IPS DF 6.9 (cell line): ENCODE data around the gene CANT1.
A peak's percentile ranks its signal among the peaks of the same experiment; 100 is the strongest.
"Not testable (repeated sequence)": the region's sequence is repeated elsewhere in the genome, so short reads cannot be mapped to it uniquely, and the experiment has no call there.

Experiments
- DNase-seq: peaks from one replicate; pipeline ENCODE4 v3.0.0-alpha.2; 2013; ENCODE audit warnings: low read depth, low spot score
- H3K27ac ChIP-seq: one replicate; pipeline ENCODE4 v1.5.1; 2013; ENCODE audit warnings: low read length, control low read depth
- H3K27me3 ChIP-seq: 2 replicates; pipeline ENCODE4 v1.6.1; 2013; ENCODE audit warnings: mild to moderate bottlenecking, low read length; ENCODE audit not compliant: control insufficient read depth, insufficient read depth
- H3K36me3 ChIP-seq: 2 replicates; pipeline ENCODE4 v1.6.1; 2013; ENCODE audit warnings: low read length; ENCODE audit not compliant: control insufficient read depth, insufficient read depth
- H3K4me1 ChIP-seq: 2 replicates; pipeline ENCODE4 v1.6.1; 2013; ENCODE audit warnings: low read length; ENCODE audit not compliant: control insufficient read depth, insufficient read depth
- H3K4me3 ChIP-seq: 2 replicates; pipeline ENCODE4 v1.5.1; 2013; ENCODE audit warnings: mild to moderate bottlenecking, low read length
- H3K9me3 ChIP-seq: 2 replicates; pipeline ENCODE4 v1.6.1; 2013; ENCODE audit warnings: low read length, inconsistent platforms; ENCODE audit not compliant: control insufficient read depth, insufficient read depth
- WGBS: extraction: QIAGEN DNeasy Blood & Tissue Kit; methylation state at CpG from one replicate; pipeline ENCODE4 v1.1.7; 2013; ENCODE audit warnings: mixed read lengths, missing lambda C conversion rate; ENCODE audit not compliant: insufficient read length, insufficient coverage; 5-methylcytosine and 5-hydroxymethylcytosine counted together

CANT1 gene

DNA sequence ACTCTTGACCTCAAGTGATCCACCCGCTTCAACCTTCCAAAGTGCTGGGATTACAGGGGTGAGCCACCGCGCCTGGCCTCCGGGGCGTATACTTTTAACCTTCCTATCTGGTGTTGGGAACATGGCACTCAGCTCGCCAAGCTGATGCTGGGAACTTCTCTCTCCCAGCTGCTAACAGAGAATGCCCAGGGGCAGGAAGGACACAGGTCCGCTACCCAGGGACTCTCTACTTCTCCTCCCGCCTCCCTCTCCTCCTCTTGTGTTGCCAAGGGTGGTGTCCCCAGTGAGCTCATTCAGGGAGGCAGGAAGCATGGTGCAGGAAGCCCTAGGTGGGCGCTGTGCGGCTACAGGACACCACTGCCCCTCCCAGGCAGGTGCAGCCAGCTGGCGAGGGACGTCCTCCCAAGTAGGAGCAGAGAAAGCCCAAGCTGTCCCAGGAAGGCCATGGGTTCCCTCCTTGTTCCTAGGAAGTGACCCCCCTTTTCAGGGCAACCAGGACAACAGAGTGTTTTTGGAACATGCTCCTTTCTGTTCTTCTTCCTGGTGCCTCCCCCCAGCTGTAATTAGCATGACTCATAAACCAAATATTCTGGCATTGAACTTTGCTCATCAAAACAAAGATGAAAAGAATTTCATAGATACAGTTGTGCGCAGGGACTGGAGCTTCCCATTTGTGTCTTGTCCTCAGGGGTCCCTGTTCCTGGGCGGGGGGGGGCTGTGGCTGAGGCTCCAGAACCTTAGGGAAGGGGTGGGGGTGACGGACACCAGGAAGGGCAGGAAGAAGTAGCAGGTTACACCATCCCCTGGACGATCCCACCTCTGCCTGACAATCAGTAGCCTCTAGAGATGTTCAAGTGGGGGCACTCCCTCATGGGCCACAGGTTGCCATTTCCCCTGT, 17.1 kb upstream of the CANT1 start:
- peaks cover 36% of the 10 kb centered on the region for H3K27me3 ChIP-seq
- no peaks in the 10 kb centered on the region for H3K36me3 ChIP-seq
- no peaks in the 10 kb centered on the region for H3K4me1 ChIP-seq
- H3K9me3 ChIP-seq: no peaks in the 10 kb centered on the region
- no peak for DNase-seq
- H3K4me3 ChIP-seq: no peak overlapping the region
- H3K27ac ChIP-seq: no peak overlapping the region
- no CpG with 5 or more reads among the region's 16 CpGs for WGBS

- DNase-seq: no peak
- H3K27ac ChIP-seq: no peak overlapping the region
- no peaks in the 10 kb centered on the region for H3K4me1 ChIP-seq
- H3K9me3 ChIP-seq: no peaks in the 10 kb centered on the region
- no CpG with 5 or more reads among the region's 31 CpGs for WGBS
- peaks cover 38% of the 10 kb centered on the region for H3K27me3 ChIP-seq
- no peak overlapping the region; the same call in 1 of the 2 replicates for H3K4me3 ChIP-seq
- H3K36me3 ChIP-seq: no peaks in the 10 kb centered on the region
Observed at GRCh38 chr17:79024901-79025737, 15.6 kb upstream of the CANT1 start.

- WGBS: no CpG with 5 or more reads among the region's 77 CpGs
- H3K4me3 ChIP-seq: peak within 1 kb of the TSS; percentile 61; the same call in 1 of the 2 replicates
- peaks cover 38% of the 10 kb centered on the region for H3K27me3 ChIP-seq
- no peaks in the 10 kb centered on the region for H3K4me1 ChIP-seq
- H3K9me3 ChIP-seq: no peaks in the 10 kb centered on the region
- H3K36me3 ChIP-seq: no peaks in the 10 kb centered on the region
- no peak within 1 kb of the TSS for H3K27ac ChIP-seq
- DNase-seq: no peak
Observed at GRCh38 chr17:79023886-79024771, 14.6 kb upstream of the CANT1 start, which contains the start of gene C1QTNF1. Gene C1QTNF1 (plus strand): TSS chr17:79024169. CDS start chr17:79043969, 19,800 bp downstream.

GRCh38 chr17:79023180-79023705, 13.7 kb upstream of the CANT1 start:
- H3K36me3 ChIP-seq: no peaks in the 10 kb centered on the region
- no peaks in the 10 kb centered on the region for H3K9me3 ChIP-seq
- H3K27ac ChIP-seq: no peak overlapping the region
- no peak overlapping the region for H3K4me3 ChIP-seq
- no CpG with 5 or more reads among the region's 12 CpGs for WGBS
- DNase-seq: no peak
- H3K4me1 ChIP-seq: no peaks in the 10 kb centered on the region
- H3K27me3 ChIP-seq: peaks cover 38% of the 10 kb centered on the region

- H3K4me1 ChIP-seq: no peaks in the 10 kb centered on the region
- peaks cover 38% of the 10 kb centered on the region for H3K27me3 ChIP-seq
- DNase-seq: no peak
- no peak overlapping the region for H3K27ac ChIP-seq
- no peak overlapping the region for H3K4me3 ChIP-seq
- no peaks in the 10 kb centered on the region for H3K9me3 ChIP-seq
- no peaks in the 10 kb centered on the region for H3K36me3 ChIP-seq
- WGBS: no CpG with 5 or more reads among the region's 9 CpGs
Observed at GRCh38 chr17:79022507-79022991, 13.0 kb upstream of the CANT1 start.

- not testable (repeated sequence) for H3K4me1 ChIP-seq, H3K4me3 ChIP-seq, H3K27ac ChIP-seq, H3K36me3 ChIP-seq, DNase-seq, H3K9me3 ChIP-seq
- peaks cover 37% of the 10 kb centered on the region for H3K27me3 ChIP-seq
- WGBS: no CpG with 5 or more reads among the region's 2 CpGs
Observed at GRCh38 chr17:79021929-79022328, 12.4 kb upstream of the CANT1 start.

GRCh38 chr17:79020631-79021301, 11.2 kb upstream of the CANT1 start:
- Histone ChIP-seq H3K9me3 (no peaks in the 10 kb centered on the region), H3K4me3 (no peak overlapping the region), H3K36me3 (no peaks in the 10 kb centered on the region), H3K4me1 (no peaks in the 10 kb centered on the region), H3K27me3 (peaks cover 32% of the 10 kb centered on the region), H3K27ac (no peak overlapping the region)
- WGBS: no CpG with 5 or more reads among the region's 2 CpGs
- no peak for DNase-seq

GRCh38 chr17:79019632-79020584, 10.3 kb upstream of the CANT1 start:
- Histone ChIP-seq H3K4me1 (no peaks in the 10 kb centered on the region), H3K4me3 (no peak overlapping the region), H3K27me3 (peaks cover 27% of the 10 kb centered on the region), H3K9me3 (no peaks in the 10 kb centered on the region; the same call in 1 of the 2 replicates), H3K36me3 (no peaks in the 10 kb centered on the region), H3K27ac (no peak overlapping the region)
- no CpG with 5 or more reads among the region's 19 CpGs for WGBS
- DNase-seq: no peak
